ENCODE measurements around the gene GAA.

DNA sequence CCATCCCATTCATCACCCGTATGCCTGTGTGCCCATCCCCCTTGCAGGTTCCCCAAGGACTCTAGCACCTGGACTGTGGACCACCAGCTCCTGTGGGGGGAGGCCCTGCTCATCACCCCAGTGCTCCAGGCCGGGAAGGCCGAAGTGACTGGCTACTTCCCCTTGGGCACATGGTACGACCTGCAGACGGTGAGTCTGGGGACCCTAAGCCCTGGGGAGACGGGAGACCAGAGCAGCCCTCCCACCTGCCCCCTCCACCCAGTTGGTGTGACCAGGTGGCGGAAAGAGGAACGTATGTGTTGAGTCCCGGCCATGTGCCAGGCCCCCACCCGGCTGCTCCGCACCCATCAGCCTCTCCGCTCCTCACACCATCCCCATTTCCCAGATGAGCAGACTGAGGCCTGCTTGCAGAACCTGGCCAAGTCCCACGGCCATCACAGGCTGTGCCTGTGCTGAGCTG, 15.6 kb downstream of the GAA start:
- TF ChIP-seq, protein P1, sequence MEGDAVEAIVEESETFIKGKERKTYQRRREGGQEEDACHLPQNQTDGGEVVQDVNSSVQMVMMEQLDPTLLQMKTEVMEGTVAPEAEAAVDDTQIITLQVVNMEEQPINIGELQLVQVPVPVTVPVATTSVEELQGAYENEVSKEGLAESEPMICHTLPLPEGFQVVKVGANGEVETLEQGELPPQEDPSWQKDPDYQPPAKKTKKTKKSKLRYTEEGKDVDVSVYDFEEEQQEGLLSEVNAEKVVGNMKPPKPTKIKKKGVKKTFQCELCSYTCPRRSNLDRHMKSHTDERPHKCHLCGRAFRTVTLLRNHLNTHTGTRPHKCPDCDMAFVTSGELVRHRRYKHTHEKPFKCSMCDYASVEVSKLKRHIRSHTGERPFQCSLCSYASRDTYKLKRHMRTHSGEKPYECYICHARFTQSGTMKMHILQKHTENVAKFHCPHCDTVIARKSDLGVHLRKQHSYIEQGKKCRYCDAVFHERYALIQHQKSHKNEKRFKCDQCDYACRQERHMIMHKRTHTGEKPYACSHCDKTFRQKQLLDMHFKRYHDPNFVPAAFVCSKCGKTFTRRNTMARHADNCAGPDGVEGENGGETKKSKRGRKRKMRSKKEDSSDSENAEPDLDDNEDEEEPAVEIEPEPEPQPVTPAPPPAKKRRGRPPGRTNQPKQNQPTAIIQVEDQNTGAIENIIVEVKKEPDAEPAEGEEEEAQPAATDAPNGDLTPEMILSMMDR (IDR thresholded peaks at IDR 0.05 in 2 of 3, conservative IDR thresholded peaks at IDR 0.05 in 1 of 3; ENCODE audit: borderline replicate concordance in 1 of 3, insufficient read depth in 1 of 3, low read depth in 2 of 3, low read length in 2 of 3) = no peak
- TF ChIP-seq, protein P2, sequence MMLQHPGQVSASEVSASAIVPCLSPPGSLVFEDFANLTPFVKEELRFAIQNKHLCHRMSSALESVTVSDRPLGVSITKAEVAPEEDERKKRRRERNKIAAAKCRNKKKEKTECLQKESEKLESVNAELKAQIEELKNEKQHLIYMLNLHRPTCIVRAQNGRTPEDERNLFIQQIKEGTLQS (IDR thresholded peaks at IDR 0.05) = no peak
- TF ChIP-seq POLR2AphosphoS5 (IDR thresholded peaks at IDR 0.05; ENCODE audit: low read depth, low read length) = no peak
- TF ChIP-seq POLR2A (IDR thresholded peaks at IDR 0.05; ENCODE audit: borderline replicate concordance, extremely low read depth, insufficient read depth, insufficient read length) = no peak
- no peak for TF ChIP-seq EZH2 (IDR thresholded peaks at IDR 0.05)
- no peak for TF ChIP-seq TCF7L2 (IDR thresholded peaks at IDR 0.05; ENCODE audit: borderline replicate concordance, extremely low read depth, insufficient read depth, insufficient read length)
- no peak for TF ChIP-seq YY1 (IDR thresholded peaks at IDR 0.05; ENCODE audit: extremely low read depth, insufficient replicate concordance, low read depth, low read length)
- TF ChIP-seq SP1 (IDR thresholded peaks at IDR 0.05; ENCODE audit: low read depth) = no peak
- TF ChIP-seq JUND (IDR thresholded peaks at IDR 0.05) = no peak
- no peak for TF ChIP-seq SIN3A (IDR thresholded peaks at IDR 0.05; ENCODE audit: low read depth)
- TF ChIP-seq CEBPB (IDR thresholded peaks at IDR 0.05; ENCODE audit: low read depth) = no peak
- no peak for TF ChIP-seq EGR1 (IDR thresholded peaks at IDR 0.05; ENCODE audit: low read depth)
- no peak for TF ChIP-seq RAD21 (IDR thresholded peaks at IDR 0.05; ENCODE audit: low read depth)
- TF ChIP-seq, protein P3, sequence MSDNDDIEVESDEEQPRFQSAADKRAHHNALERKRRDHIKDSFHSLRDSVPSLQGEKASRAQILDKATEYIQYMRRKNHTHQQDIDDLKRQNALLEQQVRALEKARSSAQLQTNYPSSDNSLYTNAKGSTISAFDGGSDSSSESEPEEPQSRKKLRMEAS (IDR thresholded peaks at IDR 0.05) = no peak

All from HCT116 (cell line).